AG04449 (cell line): ENCODE data around the gene SLC39A9.

Experiments
- CTCF ChIA-PET: fragments of 350-600 bp; formaldehyde crosslinking; extraction: SDS; loops from one replicate; lab custom pipeline; 2021; ENCODE audit warnings: antibody characterized with exemption; lab: Yijun Ruan, JAX
- POLR2A ChIA-PET: fragments of 400-600, 350-600 bp; formaldehyde crosslinking; extraction: SDS; loops from one replicate; lab custom pipeline; 2020; ENCODE audit warnings: antibody characterized with exemption, inconsistent platforms; lab: Yijun Ruan, JAX
- DNase-seq: peaks from one replicate; pipeline ENCODE4 v3.0.0-alpha.2; 2010; ENCODE audit warnings: low read depth, low spot score
- H3K4me3 ChIP-seq: 2 replicates; pipeline ENCODE4 v1.5.1; 2011; ENCODE audit warnings: low read depth, mild to moderate bottlenecking, control low read depth, low read length
- CTCF ChIP-seq: IDR thresholded peaks from one replicate; pipeline ENCODE4 v1.5.1; 2011; ENCODE audit warnings: mild to moderate bottlenecking, moderate library complexity, low read length, control low read depth, inconsistent platforms; ENCODE audit not compliant: insufficient read depth; ENCODE audit errors: missing control alignments

Gene SLC39A9

GRCh38 chr14:69464379-69464778, 65.9 kb downstream of the SLC39A9 start:
- DNase-seq = no peak
- no peak for TF ChIP-seq CTCF
- ChIA-PET POLR2A (no interaction called here), CTCF (interaction anchor here (0.8 to 5.5 kb wide), 4 partner anchors 9 to 222 kb away, joined by 3 to 54 read pairs (median 14); no protein-coding TSS in a partner anchor)
- peak overlapping the region; percentile 12; the same call in 1 of the 2 replicates for H3K4me3 ChIP-seq

DNA sequence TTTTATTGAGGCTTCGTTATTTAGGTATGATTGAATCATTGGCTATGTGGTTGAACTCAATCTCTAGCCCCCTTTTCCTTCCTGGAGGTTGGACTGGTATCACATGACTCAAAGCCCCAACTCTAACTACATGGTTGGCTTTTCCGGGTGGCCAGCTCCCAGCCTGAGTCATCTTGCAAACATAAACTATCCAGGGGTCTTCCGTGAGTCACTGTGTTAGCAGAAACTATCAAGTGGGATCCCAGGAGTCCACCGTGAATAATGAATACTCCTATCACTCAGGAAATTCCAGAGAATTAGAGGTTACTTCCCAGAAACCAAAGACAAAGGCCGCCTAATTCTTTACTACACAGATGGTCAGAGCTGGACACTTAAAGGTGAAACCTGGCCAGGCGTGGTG, 66.3 kb downstream of the SLC39A9 start:
- TF ChIP-seq CTCF = no peak
- DNase-seq = peak; percentile 28
- POLR2A ChIA-PET = interaction anchor here (0.7 kb wide), 2 partner anchors 67 to 209 kb away, joined by 3 to 4 read pairs; partner anchors contain the start of gene ERH
- CTCF ChIA-PET = interaction anchor here (0.8 to 5.5 kb wide), 3 partner anchors 9 to 223 kb away, joined by 3 to 54 read pairs (median 12); no protein-coding TSS in a partner anchor
- peak overlapping the region; percentile 12; the same call in 1 of the 2 replicates for H3K4me3 ChIP-seq

DNA sequence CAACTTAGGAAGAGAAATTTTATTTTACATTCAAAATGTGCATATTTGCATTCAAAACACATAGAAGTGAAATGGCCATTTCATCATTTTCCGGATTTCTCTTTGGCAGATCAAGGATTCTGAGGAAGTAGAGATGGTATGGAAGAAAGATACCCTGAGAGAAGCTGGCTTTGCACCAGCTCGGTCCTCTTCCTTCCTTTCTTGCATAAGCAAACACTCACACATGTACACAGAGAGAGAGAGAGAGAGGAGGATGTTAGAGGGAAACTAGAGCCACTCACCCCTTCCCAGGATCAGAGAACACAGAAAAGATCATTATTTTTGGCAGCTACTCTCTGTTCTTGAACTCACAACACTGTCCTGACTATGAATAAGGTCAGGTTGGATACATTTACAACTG, 70.5 kb downstream of the SLC39A9 start:
- ChIA-PET POLR2A (interaction anchor here (0.6 kb wide), 1 partner anchor 46 kb away, joined by 3 read pairs; no protein-coding TSS in a partner anchor), CTCF (no interaction called here)

GRCh38 chr14:69471436-69471835, 72.9 kb downstream of the SLC39A9 start:
- ChIA-PET CTCF (interaction anchor here (1.0 to 2.2 kb wide), 3 partner anchors 9 to 113 kb away, joined by 5 to 10 read pairs (median 5); no protein-coding TSS in a partner anchor), POLR2A (no interaction called here)
- H3K4me3 ChIP-seq = no peak overlapping the region
- TF ChIP-seq CTCF = no peak
- no peak for DNase-seq

More for the DNA sequence above, 70.5 kb downstream of the SLC39A9 start:
- H3K4me3 ChIP-seq = no peak overlapping the region
- DNase-seq = no peak
- no peak for TF ChIP-seq CTCF

- ChIA-PET CTCF (interaction anchor here (1.0 to 2.2 kb wide), 3 partner anchors 10 to 113 kb away, joined by 5 to 10 read pairs (median 5); no protein-coding TSS in a partner anchor), POLR2A (no interaction called here)
- no peak overlapping the region for H3K4me3 ChIP-seq
- no peak for TF ChIP-seq CTCF
- DNase-seq = no peak
Observed at GRCh38 chr14:69471916-69472315, 73.4 kb downstream of the SLC39A9 start.

GRCh38 chr14:69473260-69473659, 74.8 kb downstream of the SLC39A9 start:
- no peak for TF ChIP-seq CTCF
- DNase-seq = no peak
- no peak overlapping the region for H3K4me3 ChIP-seq
- CTCF ChIA-PET = interaction anchor here (1.5 kb wide), 1 partner anchor 9 kb away, joined by 3 read pairs; no protein-coding TSS in a partner anchor
- POLR2A ChIA-PET = no interaction called here
